Erythroblast (primary cell): ENCODE results near the gene PAH.

Experiments used
- GATA1 ChIP-seq: IDR thresholded peaks from 2 replicates; pipeline ENCODE4 v1.6.1; 2011; ENCODE audit warnings: low read depth, mild to moderate bottlenecking, control low read depth, low read length, moderate library complexity
- POLR2A ChIP-seq: IDR thresholded peaks from 2 replicates; pipeline ENCODE4 v1.6.1; 2011; ENCODE audit warnings: mild to moderate bottlenecking, low read length

- TF ChIP-seq POLR2A (no peak), GATA1 (no peak)
Observed at GRCh38 chr12:102896067-102896466, 21.0 kb downstream of the PAH start.
